Fibroblast of the aortic adventitia (primary cell): Measurements from ENCODE around the gene CHIC2. TPM values are rescaled to one million over a fixed set of nuclear protein-coding genes. Genes with fewer than 3 reads are reported as not detected.

Experiments
- DNase-seq: peaks from one replicate; pipeline ENCODE4 v3.0.0-alpha.2; 2010; ENCODE audit warnings: low read depth
- H3K4me3 ChIP-seq: 2 replicates; pipeline ENCODE4 v1.5.1; 2011; ENCODE audit warnings: low read depth, mild to moderate bottlenecking, control low read depth, low read length, moderate library complexity
- total RNA-seq: library from RNA; depleted of rRNA; stranded (reverse); fragments of >200 nt; gene quantifications from 2 replicates; pipeline ENCODE4 v1.2.3, GENCODE V29; 2012; ENCODE audit warnings: low replicate concordance
- TF ChIP-seq, protein P1 (sequence below): IDR thresholded peaks from 2 replicates; pipeline ENCODE4 v1.5.1; 2011; ENCODE audit warnings: mild to moderate bottlenecking, low read length, control low read depth, inconsistent platforms; ENCODE audit not compliant: insufficient read depth

Gene CHIC2
- total RNA-seq, 1 donor, result 88.4 TPM

DNA sequence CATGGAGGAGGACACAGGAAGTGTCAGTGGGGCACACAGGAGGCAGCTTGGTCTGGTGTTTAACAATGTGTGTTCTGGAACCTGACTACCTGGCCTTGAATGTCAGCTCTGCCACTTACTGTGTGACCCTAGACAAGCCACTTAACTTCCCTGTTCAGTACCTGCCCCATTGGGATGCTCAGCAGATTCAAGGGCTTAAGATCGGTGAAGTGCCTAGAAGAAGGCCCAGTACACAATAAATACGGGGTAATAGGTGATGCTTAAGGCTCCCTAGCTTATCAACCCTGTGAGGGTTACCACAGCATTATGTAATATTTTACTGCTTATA, 1.6 kb upstream of the CHIC2 start:
- TF ChIP-seq, protein P1, sequence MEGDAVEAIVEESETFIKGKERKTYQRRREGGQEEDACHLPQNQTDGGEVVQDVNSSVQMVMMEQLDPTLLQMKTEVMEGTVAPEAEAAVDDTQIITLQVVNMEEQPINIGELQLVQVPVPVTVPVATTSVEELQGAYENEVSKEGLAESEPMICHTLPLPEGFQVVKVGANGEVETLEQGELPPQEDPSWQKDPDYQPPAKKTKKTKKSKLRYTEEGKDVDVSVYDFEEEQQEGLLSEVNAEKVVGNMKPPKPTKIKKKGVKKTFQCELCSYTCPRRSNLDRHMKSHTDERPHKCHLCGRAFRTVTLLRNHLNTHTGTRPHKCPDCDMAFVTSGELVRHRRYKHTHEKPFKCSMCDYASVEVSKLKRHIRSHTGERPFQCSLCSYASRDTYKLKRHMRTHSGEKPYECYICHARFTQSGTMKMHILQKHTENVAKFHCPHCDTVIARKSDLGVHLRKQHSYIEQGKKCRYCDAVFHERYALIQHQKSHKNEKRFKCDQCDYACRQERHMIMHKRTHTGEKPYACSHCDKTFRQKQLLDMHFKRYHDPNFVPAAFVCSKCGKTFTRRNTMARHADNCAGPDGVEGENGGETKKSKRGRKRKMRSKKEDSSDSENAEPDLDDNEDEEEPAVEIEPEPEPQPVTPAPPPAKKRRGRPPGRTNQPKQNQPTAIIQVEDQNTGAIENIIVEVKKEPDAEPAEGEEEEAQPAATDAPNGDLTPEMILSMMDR, result no peak

DNA sequence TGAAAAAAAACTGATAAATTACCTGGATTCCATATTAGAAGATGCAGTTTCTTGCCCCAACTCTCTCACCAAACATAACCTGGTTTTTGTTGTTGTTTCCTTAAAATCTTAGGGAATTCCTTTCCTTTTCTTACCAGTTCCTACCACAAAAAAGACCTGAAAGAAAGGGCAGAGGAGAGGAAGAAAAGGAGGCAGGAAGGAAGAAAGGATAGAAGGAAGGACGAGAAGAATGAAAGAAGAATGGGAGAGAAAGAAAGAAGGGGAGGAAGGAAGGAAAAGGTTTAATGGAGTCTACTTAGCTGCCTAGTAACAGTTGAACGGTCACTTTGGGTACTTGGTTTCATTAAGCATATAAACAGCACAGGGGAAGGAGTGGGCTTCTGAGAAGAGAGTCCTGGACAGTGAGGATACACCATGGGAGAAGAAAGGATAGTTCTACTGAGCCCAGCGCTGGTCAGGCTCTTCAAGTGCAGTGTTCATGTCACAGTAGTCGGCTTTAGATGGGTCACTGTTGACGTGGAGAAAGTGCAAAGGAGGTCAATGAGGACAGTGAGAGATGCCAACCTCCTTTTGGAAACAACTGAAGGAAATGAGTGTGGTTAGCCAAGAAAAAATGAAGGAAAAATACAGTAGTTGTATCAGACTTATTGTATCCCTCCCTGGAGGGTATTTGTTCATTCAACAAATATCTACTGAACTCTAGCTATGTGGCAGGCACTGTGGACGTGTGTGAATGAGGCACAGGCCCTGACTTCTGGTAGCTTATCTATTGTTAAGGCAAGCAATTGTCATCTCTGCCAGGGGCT, 1.1 kb upstream of the CHIC2 start:
- peak; percentile 69 for DNase-seq
- no peak overlapping the region for H3K4me3 ChIP-seq
- TF ChIP-seq, protein P1, result no peak

More for the DNA sequence above, 1.6 kb upstream of the CHIC2 start:
- H3K4me3 ChIP-seq, result no peak overlapping the region
- no peak for DNase-seq

DNA sequence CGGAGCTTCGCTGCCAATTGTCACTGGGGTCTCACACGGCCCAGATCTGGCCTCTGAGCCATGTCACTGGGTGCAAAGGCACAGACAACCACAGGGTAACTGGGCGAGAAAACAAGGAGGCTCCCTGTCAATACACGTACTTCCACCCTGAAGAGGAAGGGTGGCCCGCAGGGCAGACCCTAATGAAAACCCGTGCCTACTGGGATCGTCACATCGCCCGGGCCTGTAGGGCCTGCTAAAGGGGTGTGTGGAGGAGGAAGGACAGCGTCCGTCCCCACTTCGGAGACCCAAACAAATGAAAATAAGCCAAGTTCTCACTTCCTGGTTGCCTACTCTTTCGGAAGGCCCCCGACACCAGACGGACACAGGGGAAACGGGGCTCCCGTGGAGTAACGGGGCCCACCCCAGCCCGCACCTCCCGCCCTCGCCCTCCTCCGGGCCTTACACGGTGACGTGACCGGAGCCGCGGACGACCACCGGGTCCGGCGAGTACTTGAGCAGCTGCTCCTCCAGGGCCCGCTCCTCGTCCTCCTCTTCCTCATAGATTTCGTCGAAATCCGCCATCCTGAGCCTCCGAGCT, 578 bp downstream of the CHIC2 start:
- TF ChIP-seq, protein P1, result no peak
- no peak for DNase-seq

DNA sequence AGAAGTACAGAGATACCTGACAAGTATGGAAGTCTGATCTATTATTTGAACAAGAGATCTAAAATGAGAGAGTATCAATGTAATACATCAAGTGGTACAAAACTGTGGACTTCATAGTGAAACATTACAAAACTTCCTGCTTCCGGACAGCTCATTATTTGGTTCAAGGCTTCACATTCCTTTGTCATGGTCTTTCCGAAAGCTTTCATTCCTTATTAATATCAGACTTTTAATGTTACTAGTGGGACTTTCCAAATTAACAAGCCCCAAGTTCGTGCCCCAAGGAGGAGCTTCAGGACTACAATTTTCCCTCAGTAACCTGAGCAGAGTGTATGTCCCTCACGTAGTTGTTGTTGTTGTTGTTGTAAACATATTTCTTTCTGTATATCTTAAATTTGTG, 1.2 kb downstream of the CHIC2 start:
- peak overlapping the region; percentile 92 for H3K4me3 ChIP-seq
- TF ChIP-seq, protein P1, result no peak
- DNase-seq, result peak; percentile 67

More for the DNA sequence above, 578 bp downstream of the CHIC2 start:
- peak overlapping the region; percentile 92 for H3K4me3 ChIP-seq

DNA sequence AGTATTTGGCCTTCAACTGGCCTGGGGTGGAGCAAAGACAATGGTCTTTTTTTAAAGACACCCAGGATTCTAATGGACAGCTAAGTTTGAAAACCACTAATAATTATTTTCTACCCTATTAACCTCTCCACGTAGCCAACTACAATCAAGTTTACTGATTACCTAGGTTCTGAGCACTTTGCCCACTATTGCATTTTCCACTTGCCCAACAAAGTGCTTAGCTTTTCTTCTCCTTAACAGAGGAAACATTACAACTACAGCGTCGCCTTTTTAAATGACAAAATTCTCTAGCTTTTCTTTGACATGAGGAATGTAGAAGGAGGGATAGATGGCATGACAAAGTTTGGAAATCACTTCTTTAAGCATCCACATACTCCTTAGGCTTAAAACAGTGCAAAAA, 2.0 kb downstream of the CHIC2 start:
- peak overlapping the region; percentile 92 for H3K4me3 ChIP-seq
- TF ChIP-seq, protein P1, result no peak
- no peak for DNase-seq

DNA sequence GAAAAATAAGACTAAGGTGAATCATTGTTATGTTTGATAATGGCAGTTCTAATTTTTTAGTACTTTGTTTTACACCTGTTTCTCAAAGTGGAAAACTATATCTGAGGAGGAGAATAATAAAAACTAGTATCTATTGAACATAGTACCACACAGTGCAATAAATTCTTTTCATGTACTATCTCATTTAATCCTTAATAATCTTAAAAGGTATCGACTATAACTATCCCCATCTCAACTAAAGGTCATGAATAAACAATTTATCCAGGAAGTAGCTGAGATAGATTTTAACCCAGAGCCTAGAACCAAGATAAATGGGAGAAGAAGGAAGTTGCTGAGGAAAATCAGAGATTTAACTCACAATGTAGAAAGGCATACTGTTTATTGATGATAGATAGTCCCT, 2.5 kb downstream of the CHIC2 start:
- TF ChIP-seq, protein P1, result no peak
- DNase-seq, result no peak
- H3K4me3 ChIP-seq, result peak overlapping the region; percentile 92
